ENCODE results near the gene KLHDC4. TPM values are rescaled to one million over a fixed set of nuclear protein-coding genes. Genes with fewer than 3 reads are reported as not detected.
"Not testable (repeated sequence)": the region's sequence is repeated elsewhere in the genome, so short reads cannot be mapped to it uniquely, and the experiment has no call there.

KLHDC4 gene
- total and polyA plus RNA-seq, 4 experiments from 2014 or later = 16.3 to 90.0 (median 50.2) TPM

DNA sequence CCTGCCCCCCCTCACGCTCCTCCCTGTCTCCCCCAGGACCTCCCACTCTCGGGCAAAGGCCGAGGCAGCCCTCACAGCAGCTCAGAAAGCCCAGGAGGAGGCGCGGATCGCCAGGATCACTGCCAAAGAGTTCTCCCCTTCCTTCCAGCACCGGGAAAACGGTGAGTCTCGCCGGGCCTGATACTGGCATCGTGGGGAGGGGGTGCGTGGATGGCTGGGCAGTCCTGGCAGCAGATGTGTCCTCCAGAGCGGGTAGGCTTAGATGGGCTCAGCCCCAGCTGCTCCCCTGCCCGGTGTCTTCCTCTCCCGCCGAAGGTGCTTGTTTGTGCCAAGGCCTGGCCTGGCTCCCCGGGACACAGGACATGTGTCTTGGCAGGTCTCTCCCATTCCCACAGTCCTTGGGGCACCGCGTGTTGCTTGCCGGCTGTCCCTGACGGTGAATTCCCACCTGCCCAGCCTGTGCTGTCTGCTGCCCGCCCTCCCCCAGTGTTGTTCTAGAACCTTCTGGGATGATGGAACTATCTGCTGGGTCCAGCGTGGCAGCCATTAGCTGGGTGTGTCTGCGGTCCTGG, 81.6 kb downstream of the KLHDC4 start:
- ChIA-PET POLR2A (ENCODE audit: partially characterized antibody) (no interaction called here), CTCF (ENCODE audit: partially characterized antibody) (no interaction called here)
- Histone ChIP-seq H3K4me3 (ENCODE audit: low read length in 2 of 2) (no peak overlapping the region), H3K27me3 (ENCODE audit: insufficient read depth, low read length) (no peaks in the 10 kb centered on the region), H3K36me3 (ENCODE audit: insufficient read depth, low read length) (no peaks in the 10 kb centered on the region), H3K27ac (ENCODE audit: low read depth, low read length) (no peak overlapping the region), H3K9me3 (ENCODE audit: control insufficient read depth in 1 of 2, low read length in 2 of 2) (no peaks in the 10 kb centered on the region), H3K4me1 (ENCODE audit: insufficient read depth, low read length) (peaks cover 4% of the 10 kb centered on the region)
- H3K27ac Mint-ChIP-seq = no peak overlapping the region
- H3K9me3 Mint-ChIP-seq = no peaks in the 10 kb centered on the region
- intact Hi-C loops (cut with micrococcal nuclease) = no loop called here
- peaks cover 0 to 2% (median 0%) of the 10 kb centered on the region in 4 donors for H3K4me1 Mint-ChIP-seq
- H3K36me3 Mint-ChIP-seq = no peaks in the 10 kb centered on the region
- DNase-seq = no peak
- no peak overlapping the region for H3K4me3 Mint-ChIP-seq
- peaks cover 0 to 3% of the 10 kb centered on the region in 2 donors for H3K27me3 Mint-ChIP-seq

DNA sequence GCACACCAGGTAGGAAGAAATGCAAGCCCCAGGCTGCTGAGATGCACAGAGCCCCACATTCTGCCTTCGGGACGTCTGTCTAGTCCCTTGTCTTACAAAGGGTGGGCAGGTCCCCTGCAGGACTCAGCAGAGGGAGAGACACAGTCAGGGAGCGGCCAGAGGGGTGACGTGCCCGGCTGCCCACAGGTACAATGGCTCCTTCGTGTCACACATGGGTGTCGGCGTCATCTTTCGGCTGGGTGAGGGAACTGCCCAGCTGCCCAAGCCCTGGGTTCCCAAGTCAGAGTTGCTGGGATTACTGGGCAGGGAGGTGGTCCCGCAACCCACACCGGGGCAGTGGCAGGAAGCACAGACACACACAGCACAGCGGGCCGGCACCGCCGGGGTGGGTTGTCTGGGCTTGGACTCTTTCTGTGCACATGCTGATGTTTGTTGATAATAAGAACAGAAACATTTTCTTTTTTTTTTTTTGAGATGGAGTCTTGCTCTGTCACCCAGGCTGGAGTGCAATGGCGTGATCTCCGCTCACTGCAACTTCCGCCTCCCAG, 82.9 kb downstream of the KLHDC4 start:
- ChIA-PET CTCF (ENCODE audit: partially characterized antibody) (no interaction called here), POLR2A (ENCODE audit: partially characterized antibody) (no interaction called here)
- no peak overlapping the region for H3K27ac Mint-ChIP-seq
- no peaks in the 10 kb centered on the region for H3K36me3 Mint-ChIP-seq
- H3K27me3 Mint-ChIP-seq = peaks cover 0 to 3% of the 10 kb centered on the region in 2 donors
- no peaks in the 10 kb centered on the region for H3K9me3 Mint-ChIP-seq
- Histone ChIP-seq H3K27ac (ENCODE audit: low read depth, low read length) (no peak overlapping the region), H3K4me3 (ENCODE audit: low read length in 2 of 2) (no peak overlapping the region), H3K4me1 (ENCODE audit: insufficient read depth, low read length) (peaks cover 4% of the 10 kb centered on the region), H3K36me3 (ENCODE audit: insufficient read depth, low read length) (no peaks in the 10 kb centered on the region), H3K9me3 (ENCODE audit: control insufficient read depth in 1 of 2, low read length in 2 of 2) (no peaks in the 10 kb centered on the region), H3K27me3 (ENCODE audit: insufficient read depth, low read length) (no peaks in the 10 kb centered on the region)
- no peak overlapping the region for H3K4me3 Mint-ChIP-seq
- peaks cover 0 to 2% (median 0%) of the 10 kb centered on the region in 4 donors for H3K4me1 Mint-ChIP-seq
- no peak for DNase-seq
- intact Hi-C loops (cut with micrococcal nuclease) = no loop called here

DNA sequence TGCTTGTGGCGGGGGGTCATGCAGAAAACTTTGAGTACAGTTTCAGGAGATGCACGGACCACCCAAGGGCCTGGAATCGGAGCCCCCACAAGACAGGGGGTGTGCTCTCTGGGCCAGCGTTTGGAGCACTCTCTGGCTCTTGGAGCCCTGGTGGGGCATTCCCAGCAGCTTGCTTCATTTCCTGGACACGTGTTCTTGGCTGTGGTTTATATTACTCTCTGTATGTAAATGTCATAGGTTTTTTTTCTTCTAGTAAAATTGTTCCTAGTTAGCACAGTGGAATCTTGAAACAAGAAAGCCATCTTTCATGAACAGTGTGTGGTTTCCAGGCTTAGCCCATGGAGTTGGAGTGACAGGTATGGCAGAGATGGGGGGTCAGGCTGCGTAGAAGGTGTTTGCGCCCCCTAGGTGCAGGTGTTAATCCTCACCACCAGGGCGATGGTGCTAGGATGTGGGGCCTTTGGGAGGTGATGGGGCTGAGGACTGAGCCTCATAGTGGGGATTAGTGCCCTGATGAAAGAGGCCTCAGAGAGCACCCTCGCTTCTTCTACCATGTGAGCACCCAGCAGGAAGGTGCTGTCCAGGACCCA, 83.7 kb downstream of the KLHDC4 start:
- DNase-seq = no peak
- no peaks in the 10 kb centered on the region for H3K9me3 Mint-ChIP-seq
- Histone ChIP-seq H3K4me3 (ENCODE audit: low read length in 2 of 2) (no peak overlapping the region), H3K9me3 (ENCODE audit: control insufficient read depth in 1 of 2, low read length in 2 of 2) (no peaks in the 10 kb centered on the region), H3K27ac (ENCODE audit: low read depth, low read length) (no peak overlapping the region), H3K36me3 (ENCODE audit: insufficient read depth, low read length) (no peaks in the 10 kb centered on the region), H3K27me3 (ENCODE audit: insufficient read depth, low read length) (no peaks in the 10 kb centered on the region), H3K4me1 (ENCODE audit: insufficient read depth, low read length) (peaks cover 4% of the 10 kb centered on the region)
- ChIA-PET POLR2A (ENCODE audit: partially characterized antibody) (no interaction called here), CTCF (ENCODE audit: partially characterized antibody) (no interaction called here)
- H3K4me1 Mint-ChIP-seq = peaks cover 0 to 2% (median 0%) of the 10 kb centered on the region in 4 donors
- H3K27ac Mint-ChIP-seq = peak overlapping the region in 2 of 7 donors; percentile 24 to 25
- H3K27me3 Mint-ChIP-seq = peaks cover 0 to 3% of the 10 kb centered on the region in 2 donors
- no peaks in the 10 kb centered on the region for H3K36me3 Mint-ChIP-seq
- intact Hi-C loops (cut with micrococcal nuclease) = no loop called here
- no peak overlapping the region for H3K4me3 Mint-ChIP-seq

DNA sequence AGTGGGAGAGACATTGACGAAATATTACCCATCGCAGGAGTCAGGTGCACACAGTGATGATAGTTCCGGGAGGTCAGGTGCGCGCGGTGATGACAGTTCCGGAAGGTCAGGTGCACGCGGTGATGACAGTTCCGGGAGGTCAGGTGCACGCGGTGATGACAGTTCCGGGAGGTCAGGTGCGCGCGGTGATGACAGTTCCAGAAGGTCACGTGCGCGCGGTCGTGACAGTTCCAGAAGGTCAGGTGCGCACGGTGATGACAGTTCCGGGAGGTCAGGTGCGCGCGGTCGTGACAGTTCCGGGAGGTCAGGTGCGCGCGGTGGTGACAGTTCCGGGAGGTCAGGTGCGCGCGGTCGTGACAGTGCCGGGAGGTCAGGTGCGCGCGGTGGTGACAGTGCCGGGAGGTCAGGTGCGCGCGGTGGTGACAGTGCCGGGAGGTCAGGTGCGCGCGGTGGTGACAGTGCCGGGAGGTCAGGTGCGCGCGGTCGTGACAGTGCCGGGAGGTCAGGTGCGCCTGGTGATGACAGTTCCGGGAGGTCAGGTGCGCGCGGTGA, 84.7 kb downstream of the KLHDC4 start:
- H3K27me3 ChIP-seq (ENCODE audit: insufficient read depth, low read length); H3K4me1 Mint-ChIP-seq; H3K4me3 Mint-ChIP-seq; H3K27ac ChIP-seq (ENCODE audit: low read depth, low read length); POLR2A ChIA-PET (ENCODE audit: partially characterized antibody); H3K4me1 ChIP-seq (ENCODE audit: insufficient read depth, low read length); H3K27me3 Mint-ChIP-seq; H3K9me3 Mint-ChIP-seq; H3K4me3 ChIP-seq (ENCODE audit: low read length in 2 of 2); H3K36me3 ChIP-seq (ENCODE audit: insufficient read depth, low read length); intact Hi-C loops (cut with micrococcal nuclease); CTCF ChIA-PET (ENCODE audit: partially characterized antibody); DNase-seq; H3K9me3 ChIP-seq (ENCODE audit: control insufficient read depth in 1 of 2, low read length in 2 of 2); H3K36me3 Mint-ChIP-seq: not testable (repeated sequence)
- H3K27ac Mint-ChIP-seq = peak overlapping the region in 1 of 7 donors; percentile 23

DNA sequence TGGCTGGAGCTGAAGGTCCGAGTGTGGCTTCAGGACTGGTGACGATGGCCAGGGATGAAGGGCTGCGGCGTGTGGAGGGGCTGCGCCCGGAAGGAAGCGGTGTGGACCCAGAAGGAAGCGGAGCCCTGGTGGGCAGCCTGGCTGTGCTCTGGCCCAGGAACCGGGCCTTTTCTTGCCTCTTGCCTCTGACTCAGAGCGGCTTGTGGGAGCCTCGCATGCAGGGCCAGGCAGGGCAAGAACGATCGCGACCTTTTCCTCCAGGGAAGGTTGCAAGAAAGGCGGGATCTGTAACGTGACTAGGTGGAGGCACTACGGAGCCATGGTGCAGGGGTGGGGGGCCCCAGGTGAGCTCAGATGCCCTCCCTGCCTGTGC, 85.5 kb downstream of the KLHDC4 start:
- Mint-ChIP-seq H3K36me3 (no peaks in the 10 kb centered on the region), H3K4me1 (peaks cover 0 to 2% (median 0%) of the 10 kb centered on the region in 4 donors), H3K9me3 (no peaks in the 10 kb centered on the region), H3K27ac (no peak overlapping the region), H3K4me3 (no peak overlapping the region), H3K27me3 (peaks cover 0 to 3% of the 10 kb centered on the region in 2 donors)
- Histone ChIP-seq H3K27me3 (ENCODE audit: insufficient read depth, low read length) (no peaks in the 10 kb centered on the region), H3K27ac (ENCODE audit: low read depth, low read length) (no peak overlapping the region), H3K9me3 (ENCODE audit: control insufficient read depth in 1 of 2, low read length in 2 of 2) (no peaks in the 10 kb centered on the region), H3K4me1 (ENCODE audit: insufficient read depth, low read length) (peaks cover 4% of the 10 kb centered on the region), H3K36me3 (ENCODE audit: insufficient read depth, low read length) (no peaks in the 10 kb centered on the region), H3K4me3 (ENCODE audit: low read length in 2 of 2) (no peak overlapping the region)
- CTCF ChIA-PET (ENCODE audit: partially characterized antibody) = interaction anchor here (1.2 kb wide), 1 partner anchor 21 kb away, joined by 3 read pairs; no protein-coding TSS in a partner anchor
- POLR2A ChIA-PET (ENCODE audit: partially characterized antibody) = no interaction called here
- no peak for DNase-seq
- intact Hi-C loops (cut with micrococcal nuclease) = no loop called here

DNA sequence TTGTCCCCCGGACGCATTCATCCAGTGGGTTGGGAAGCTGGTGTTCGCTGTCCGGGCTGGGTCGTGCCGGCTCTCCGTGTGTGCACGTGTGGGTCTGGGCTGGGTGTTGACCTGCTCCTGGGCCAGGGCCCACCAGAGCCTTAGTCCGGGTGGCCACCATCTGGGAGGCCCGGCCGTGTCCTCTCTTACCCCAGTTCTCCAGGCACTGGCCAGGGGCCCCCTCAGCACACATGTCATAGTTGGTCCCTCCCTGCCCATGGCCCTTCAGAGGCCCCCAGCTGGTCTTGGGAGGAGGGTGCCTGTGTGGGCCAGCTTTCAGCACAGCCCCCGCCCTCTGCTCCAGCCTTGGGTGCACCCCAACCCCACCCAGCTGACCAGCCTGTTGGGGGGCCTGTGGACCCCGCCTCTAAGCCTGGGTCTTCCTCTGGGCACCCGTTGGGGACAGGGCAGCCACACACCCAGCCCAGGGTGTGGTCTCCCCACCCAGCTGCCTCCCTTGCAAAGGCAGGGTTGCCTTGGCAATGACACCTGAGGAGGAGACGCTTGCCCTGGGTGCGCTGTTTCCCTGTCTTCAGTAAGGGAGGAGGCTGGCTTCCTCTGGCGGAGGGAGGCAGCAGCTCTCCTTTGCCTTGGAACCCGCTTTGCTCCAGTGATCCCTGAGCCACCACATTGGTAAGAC, 86.1 kb downstream of the KLHDC4 start:
- Mint-ChIP-seq H3K4me3 (no peak overlapping the region), H3K27me3 (peaks cover 0 to 3% of the 10 kb centered on the region in 2 donors), H3K27ac (no peak overlapping the region), H3K9me3 (no peaks in the 10 kb centered on the region), H3K36me3 (no peaks in the 10 kb centered on the region), H3K4me1 (peaks cover 0 to 2% (median 0%) of the 10 kb centered on the region in 4 donors)
- ChIA-PET POLR2A (ENCODE audit: partially characterized antibody) (no interaction called here), CTCF (ENCODE audit: partially characterized antibody) (interaction anchor here (1.2 kb wide), 1 partner anchor 22 kb away, joined by 3 read pairs; no protein-coding TSS in a partner anchor)
- DNase-seq = no peak
- H3K9me3 ChIP-seq (ENCODE audit: control insufficient read depth in 1 of 2, low read length in 2 of 2) = no peaks in the 10 kb centered on the region
- no peaks in the 10 kb centered on the region for H3K27me3 ChIP-seq (ENCODE audit: insufficient read depth, low read length)
- H3K4me1 ChIP-seq (ENCODE audit: insufficient read depth, low read length) = peaks cover 4% of the 10 kb centered on the region
- H3K36me3 ChIP-seq (ENCODE audit: insufficient read depth, low read length) = no peaks in the 10 kb centered on the region
- H3K27ac ChIP-seq (ENCODE audit: low read depth, low read length) = no peak overlapping the region
- H3K4me3 ChIP-seq (ENCODE audit: low read length in 2 of 2) = no peak overlapping the region
- intact Hi-C loops (cut with micrococcal nuclease) = no loop called here

DNA sequence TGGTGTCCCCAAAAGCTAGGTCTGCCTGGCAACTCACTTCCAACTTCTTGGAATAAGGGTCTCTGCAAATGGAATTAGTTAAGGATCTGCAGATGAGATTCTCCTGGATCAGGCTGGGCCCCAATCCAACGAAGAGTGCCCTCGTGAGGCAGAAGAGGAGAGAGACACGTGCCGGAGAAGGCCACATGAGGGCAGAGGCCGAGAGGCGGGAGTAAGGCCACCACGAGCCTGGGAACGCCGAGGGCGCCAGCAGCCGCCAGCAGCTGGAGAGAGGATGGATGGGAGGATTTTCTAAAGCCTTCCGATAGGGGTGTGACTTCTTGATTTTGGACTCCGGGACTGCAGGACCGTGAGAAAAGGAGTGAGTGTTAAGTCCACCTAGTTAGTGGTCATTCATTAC, 87.2 kb downstream of the KLHDC4 start:
- ChIA-PET POLR2A (ENCODE audit: partially characterized antibody) (no interaction called here), CTCF (ENCODE audit: partially characterized antibody) (no interaction called here)
- H3K4me3 ChIP-seq (ENCODE audit: low read length in 2 of 2) = no peak overlapping the region
- H3K36me3 ChIP-seq (ENCODE audit: insufficient read depth, low read length) = no peaks in the 10 kb centered on the region
- no peaks in the 10 kb centered on the region for H3K27me3 ChIP-seq (ENCODE audit: insufficient read depth, low read length)
- H3K36me3 Mint-ChIP-seq = no peaks in the 10 kb centered on the region
- no peak overlapping the region for H3K4me3 Mint-ChIP-seq
- DNase-seq = no peak
- no peaks in the 10 kb centered on the region for H3K9me3 Mint-ChIP-seq
- peaks cover 0 to 4% (median 1%) of the 10 kb centered on the region in 4 donors for H3K4me1 Mint-ChIP-seq
- no peak overlapping the region for H3K27ac ChIP-seq (ENCODE audit: low read depth, low read length)
- H3K9me3 ChIP-seq (ENCODE audit: control insufficient read depth in 1 of 2, low read length in 2 of 2) = no peaks in the 10 kb centered on the region
- H3K27me3 Mint-ChIP-seq = peaks cover 0 to 3% of the 10 kb centered on the region in 2 donors
- H3K4me1 ChIP-seq (ENCODE audit: insufficient read depth, low read length) = peaks cover 4% of the 10 kb centered on the region
- intact Hi-C loops (cut with micrococcal nuclease) = no loop called here
- no peak overlapping the region for H3K27ac Mint-ChIP-seq

All from CD4-positive, alpha-beta memory T cell (primary cell).